ENCODE results near the gene G2E3.
"Not testable (repeated sequence)": the region's sequence is repeated elsewhere in the genome, so short reads cannot be mapped to it uniquely, and the experiment has no call there.

Gene G2E3

GRCh38 chr14:30638926-30639325 is 80.0 kb downstream of the G2E3 start:
- H3K4me3 ChIP-seq (ENCODE audit: low read depth, low read length), result no peak overlapping the region
- no peaks in the 10 kb centered on the region for H3K9me3 ChIP-seq (ENCODE audit: control insufficient read depth, insufficient read depth, low read length)
- no peaks in the 10 kb centered on the region for H3K4me1 ChIP-seq (ENCODE audit: control insufficient read depth, insufficient read depth, low read length)
- H3K9ac ChIP-seq (ENCODE audit: low read depth, low read length), result no peak overlapping the region
- no peaks in the 10 kb centered on the region for H3K27me3 ChIP-seq (ENCODE audit: control insufficient read depth, insufficient read depth, low read length)
- H3K36me3 ChIP-seq (ENCODE audit: control insufficient read depth, insufficient read depth, low read length), result peaks cover 10% of the 10 kb centered on the region

DNA sequence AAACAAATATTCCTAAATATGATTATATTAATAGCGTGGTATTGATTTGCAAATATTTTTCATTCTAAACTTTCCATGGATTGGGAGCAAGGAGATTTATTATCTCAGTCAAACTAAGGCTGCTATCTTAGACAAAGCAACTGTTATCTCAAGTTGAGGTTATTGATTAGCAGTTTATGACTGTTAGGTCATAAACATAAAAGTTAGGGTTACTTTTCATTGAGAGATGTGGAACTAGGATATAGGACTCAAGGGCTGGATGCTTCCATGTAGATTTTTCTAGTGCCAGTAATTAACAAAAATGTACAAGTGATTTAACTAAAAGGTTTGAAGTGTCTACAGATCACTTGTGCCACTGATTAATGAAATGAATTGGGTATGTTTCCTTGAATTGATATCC is 82.2 kb downstream of the G2E3 start:
- no peak overlapping the region for H3K9ac ChIP-seq (ENCODE audit: low read depth, low read length)
- H3K4me3 ChIP-seq (ENCODE audit: low read depth, low read length), result no peak overlapping the region
- H3K4me1 ChIP-seq (ENCODE audit: control insufficient read depth, insufficient read depth, low read length), result no peaks in the 10 kb centered on the region
- peaks cover 8% of the 10 kb centered on the region for H3K36me3 ChIP-seq (ENCODE audit: control insufficient read depth, insufficient read depth, low read length)
- no peaks in the 10 kb centered on the region for H3K9me3 ChIP-seq (ENCODE audit: control insufficient read depth, insufficient read depth, low read length)
- H3K27me3 ChIP-seq (ENCODE audit: control insufficient read depth, insufficient read depth, low read length), result no peaks in the 10 kb centered on the region

- not testable (repeated sequence) for H3K9me3 ChIP-seq (ENCODE audit: control insufficient read depth, insufficient read depth, low read length); H3K36me3 ChIP-seq (ENCODE audit: control insufficient read depth, insufficient read depth, low read length); H3K4me3 ChIP-seq (ENCODE audit: low read depth, low read length); H3K27me3 ChIP-seq (ENCODE audit: control insufficient read depth, insufficient read depth, low read length); H3K4me1 ChIP-seq (ENCODE audit: control insufficient read depth, insufficient read depth, low read length); H3K9ac ChIP-seq (ENCODE audit: low read depth, low read length)
Observed at GRCh38 chr14:30644462-30644861, 85.5 kb downstream of the G2E3 start.

GRCh38 chr14:30645600-30645999 is 86.6 kb downstream of the G2E3 start:
- Histone ChIP-seq H3K9ac (ENCODE audit: low read depth, low read length) (no peak overlapping the region), H3K4me1 (ENCODE audit: control insufficient read depth, insufficient read depth, low read length) (no peaks in the 10 kb centered on the region), H3K9me3 (ENCODE audit: control insufficient read depth, insufficient read depth, low read length) (no peaks in the 10 kb centered on the region), H3K36me3 (ENCODE audit: control insufficient read depth, insufficient read depth, low read length) (peaks cover 8% of the 10 kb centered on the region), H3K4me3 (ENCODE audit: low read depth, low read length) (no peak overlapping the region), H3K27me3 (ENCODE audit: control insufficient read depth, insufficient read depth, low read length) (no peaks in the 10 kb centered on the region)

DNA sequence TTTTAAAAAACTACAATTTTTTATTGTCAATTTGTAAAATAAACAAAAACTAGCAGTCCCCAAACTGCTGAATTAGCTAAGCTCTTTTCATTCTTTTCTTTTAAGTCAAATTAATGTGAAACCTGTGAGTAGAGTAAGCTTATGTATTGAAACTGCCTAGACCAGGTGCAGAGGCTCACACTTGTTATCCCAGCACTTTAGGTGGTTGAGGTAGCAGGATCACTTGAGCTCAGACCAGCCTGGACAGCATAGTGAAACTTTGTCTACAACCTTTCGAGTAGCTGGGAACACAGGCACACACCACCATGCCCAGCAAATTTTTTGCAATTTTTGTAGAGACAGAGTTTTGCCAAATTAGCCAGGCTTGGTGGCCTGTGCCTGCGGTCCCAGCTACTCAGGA is 89.5 kb downstream of the G2E3 start:
- no peak overlapping the region for H3K9ac ChIP-seq (ENCODE audit: low read depth, low read length)
- no peaks in the 10 kb centered on the region for H3K4me1 ChIP-seq (ENCODE audit: control insufficient read depth, insufficient read depth, low read length)
- H3K36me3 ChIP-seq (ENCODE audit: control insufficient read depth, insufficient read depth, low read length), result peaks cover 20% of the 10 kb centered on the region
- no peak overlapping the region for H3K4me3 ChIP-seq (ENCODE audit: low read depth, low read length)
- no peaks in the 10 kb centered on the region for H3K27me3 ChIP-seq (ENCODE audit: control insufficient read depth, insufficient read depth, low read length)
- no peaks in the 10 kb centered on the region for H3K9me3 ChIP-seq (ENCODE audit: control insufficient read depth, insufficient read depth, low read length)

- Histone ChIP-seq H3K36me3 (ENCODE audit: control insufficient read depth, insufficient read depth, low read length) (peaks cover 16% of the 10 kb centered on the region), H3K9me3 (ENCODE audit: control insufficient read depth, insufficient read depth, low read length) (no peaks in the 10 kb centered on the region), H3K4me3 (ENCODE audit: low read depth, low read length) (no peak overlapping the region), H3K9ac (ENCODE audit: low read depth, low read length) (no peak overlapping the region), H3K27me3 (ENCODE audit: control insufficient read depth, insufficient read depth, low read length) (no peaks in the 10 kb centered on the region), H3K4me1 (ENCODE audit: control insufficient read depth, insufficient read depth, low read length) (no peaks in the 10 kb centered on the region)
Observed at GRCh38 chr14:30651937-30652336, 93.0 kb downstream of the G2E3 start.

- no peak overlapping the region for H3K4me3 ChIP-seq (ENCODE audit: low read depth, low read length)
- H3K36me3 ChIP-seq (ENCODE audit: control insufficient read depth, insufficient read depth, low read length), result peaks cover 13% of the 10 kb centered on the region
- H3K4me1 ChIP-seq (ENCODE audit: control insufficient read depth, insufficient read depth, low read length), result no peaks in the 10 kb centered on the region
Observed at GRCh38 chr14:30655124-30655523, 96.2 kb downstream of the G2E3 start.

GRCh38 chr14:30655658-30656057 is 96.7 kb downstream of the G2E3 start:
- Histone ChIP-seq H3K9me3 (ENCODE audit: control insufficient read depth, insufficient read depth, low read length) (no peaks in the 10 kb centered on the region), H3K4me1 (ENCODE audit: control insufficient read depth, insufficient read depth, low read length) (no peaks in the 10 kb centered on the region), H3K36me3 (ENCODE audit: control insufficient read depth, insufficient read depth, low read length) (peaks cover 12% of the 10 kb centered on the region), H3K27me3 (ENCODE audit: control insufficient read depth, insufficient read depth, low read length) (no peaks in the 10 kb centered on the region), H3K4me3 (ENCODE audit: low read depth, low read length) (no peak overlapping the region), H3K9ac (ENCODE audit: low read depth, low read length) (no peak overlapping the region)

More at GRCh38 chr14:30655124-30655523, 96.2 kb downstream of the G2E3 start:
- H3K9me3 ChIP-seq (ENCODE audit: control insufficient read depth, insufficient read depth, low read length), result no peaks in the 10 kb centered on the region
- H3K9ac ChIP-seq (ENCODE audit: low read depth, low read length), result no peak overlapping the region
- no peaks in the 10 kb centered on the region for H3K27me3 ChIP-seq (ENCODE audit: control insufficient read depth, insufficient read depth, low read length)

- Histone ChIP-seq H3K9ac (ENCODE audit: low read depth, low read length) (no peak overlapping the region), H3K27me3 (ENCODE audit: control insufficient read depth, insufficient read depth, low read length) (no peaks in the 10 kb centered on the region), H3K4me3 (ENCODE audit: low read depth, low read length) (no peak overlapping the region), H3K9me3 (ENCODE audit: control insufficient read depth, insufficient read depth, low read length) (no peaks in the 10 kb centered on the region), H3K36me3 (ENCODE audit: control insufficient read depth, insufficient read depth, low read length) (peaks cover 12% of the 10 kb centered on the region), H3K4me1 (ENCODE audit: control insufficient read depth, insufficient read depth, low read length) (no peaks in the 10 kb centered on the region)
Observed at GRCh38 chr14:30656190-30656632, 97.3 kb downstream of the G2E3 start.

DNA sequence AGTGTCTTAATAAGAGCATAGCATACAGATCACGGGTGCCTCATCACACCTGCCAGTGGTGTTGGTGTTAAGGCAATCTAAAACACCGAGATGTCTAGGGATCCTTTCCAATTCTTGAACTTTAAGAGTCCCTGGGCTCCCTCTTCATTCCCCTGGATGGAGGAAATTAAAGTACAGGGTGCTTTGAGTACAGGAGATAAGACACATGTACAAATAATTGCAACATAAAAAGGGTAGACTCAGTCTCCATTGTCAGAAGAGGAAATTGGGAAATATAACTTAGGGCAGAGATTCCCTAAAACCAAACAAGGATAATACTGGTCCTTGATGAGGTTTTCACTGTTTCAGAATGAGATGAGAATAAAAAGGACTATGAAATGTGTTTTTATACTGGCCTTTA is 98.1 kb downstream of the G2E3 start:
- no peaks in the 10 kb centered on the region for H3K4me1 ChIP-seq (ENCODE audit: control insufficient read depth, insufficient read depth, low read length)
- H3K27me3 ChIP-seq (ENCODE audit: control insufficient read depth, insufficient read depth, low read length), result no peaks in the 10 kb centered on the region
- no peak overlapping the region for H3K4me3 ChIP-seq (ENCODE audit: low read depth, low read length)
- H3K9ac ChIP-seq (ENCODE audit: low read depth, low read length), result no peak overlapping the region
- H3K9me3 ChIP-seq (ENCODE audit: control insufficient read depth, insufficient read depth, low read length), result no peaks in the 10 kb centered on the region
- H3K36me3 ChIP-seq (ENCODE audit: control insufficient read depth, insufficient read depth, low read length), result peaks cover 7% of the 10 kb centered on the region

DNA sequence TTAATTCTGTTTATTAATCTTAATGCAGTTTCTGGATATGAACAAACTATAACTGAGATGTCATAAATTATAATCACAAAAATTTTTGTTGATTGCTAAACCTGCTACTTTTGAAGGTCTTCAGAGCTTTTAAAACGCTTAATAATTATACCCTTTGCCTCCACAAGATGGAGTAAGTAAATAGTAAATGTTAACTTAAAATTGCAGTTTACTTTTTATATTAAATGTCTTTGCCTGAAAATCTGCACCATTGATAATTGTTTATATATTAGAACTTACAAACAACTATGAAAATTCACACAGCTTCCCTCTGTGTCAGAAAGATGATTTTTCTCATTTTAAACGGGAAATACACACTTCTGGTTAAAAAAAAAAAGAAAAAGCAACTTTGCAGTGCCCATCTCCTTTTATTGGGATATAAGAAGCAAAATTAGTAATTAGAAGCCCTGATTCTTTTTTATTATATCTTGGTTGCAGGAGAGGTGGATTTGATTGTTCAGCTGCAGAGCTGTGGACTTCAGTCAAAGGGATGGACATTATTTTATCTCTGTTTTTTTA is 98.7 kb downstream of the G2E3 start:
- Histone ChIP-seq H3K27me3 (ENCODE audit: control insufficient read depth, insufficient read depth, low read length) (no peaks in the 10 kb centered on the region), H3K36me3 (ENCODE audit: control insufficient read depth, insufficient read depth, low read length) (peaks cover 6% of the 10 kb centered on the region), H3K4me3 (ENCODE audit: low read depth, low read length) (no peak overlapping the region), H3K9me3 (ENCODE audit: control insufficient read depth, insufficient read depth, low read length) (no peaks in the 10 kb centered on the region), H3K9ac (ENCODE audit: low read depth, low read length) (no peak overlapping the region), H3K4me1 (ENCODE audit: control insufficient read depth, insufficient read depth, low read length) (no peaks in the 10 kb centered on the region)

DNA sequence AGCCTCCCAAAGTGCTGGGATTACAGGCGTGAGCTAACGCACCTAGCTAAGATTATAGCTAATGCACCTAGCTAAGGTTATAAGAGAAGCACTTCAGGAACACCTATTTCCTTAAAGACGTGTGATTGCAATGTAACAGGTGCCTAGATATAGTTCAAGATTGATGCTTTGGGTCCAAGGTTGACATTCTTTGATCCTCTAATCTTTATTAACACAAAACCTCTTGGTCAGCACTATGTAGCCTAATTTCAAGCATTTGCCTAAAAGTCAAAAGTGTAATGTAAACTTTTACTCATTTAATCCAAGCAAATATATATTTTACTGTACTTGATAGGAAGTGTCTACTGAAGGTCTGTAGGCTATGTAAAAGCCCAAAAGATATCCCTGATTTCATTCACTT is 99.7 kb downstream of the G2E3 start:
- H3K9me3 ChIP-seq (ENCODE audit: control insufficient read depth, insufficient read depth, low read length), result no peaks in the 10 kb centered on the region
- no peak overlapping the region for H3K4me3 ChIP-seq (ENCODE audit: low read depth, low read length)
- no peaks in the 10 kb centered on the region for H3K4me1 ChIP-seq (ENCODE audit: control insufficient read depth, insufficient read depth, low read length)
- H3K36me3 ChIP-seq (ENCODE audit: control insufficient read depth, insufficient read depth, low read length), result no peaks in the 10 kb centered on the region
- no peaks in the 10 kb centered on the region for H3K27me3 ChIP-seq (ENCODE audit: control insufficient read depth, insufficient read depth, low read length)
- no peak overlapping the region for H3K9ac ChIP-seq (ENCODE audit: low read depth, low read length)

Data from iPS-15b (cell line).